IMR-90 (cell line): Measurements from ENCODE around the gene KLHL29. TPM values are rescaled to one million over a fixed set of nuclear protein-coding genes. Genes with fewer than 3 reads are reported as not detected.

Experiments
- ATAC-seq: fragments of 200-7000 bp; cut with Tn5 transposase; 2 replicates; pipeline ENCODE4 v1.9.1; 2020; ENCODE audit warnings: low read depth, mild to moderate bottlenecking, moderate library complexity
- BruUV-seq: library from RNA; stranded (reverse); fragments of 400-500 nt; replicated peaks from 2 replicates; lab custom pipeline; 2021; lab: Mats Ljungman, UMichigan
- CTCF ChIA-PET: fragments of 300-600 bp; formaldehyde crosslinking; extraction: SDS; loops from one replicate; lab custom pipeline; 2021; ENCODE audit warnings: antibody characterized with exemption; lab: Yijun Ruan, JAX
- POLR2A ChIA-PET: fragments of 300-600 bp; sonication (Branson Sonifier 250); formaldehyde crosslinking; loops from one replicate; lab custom pipeline; 2022; ENCODE audit warnings: antibody characterized with exemption; ENCODE audit not compliant: unreplicated experiment; lab: Charles Lee
- DNase-seq: peaks from one replicate; pipeline ENCODE4 v3.0.0; 2013
- H2AFZ ChIP-seq: replicated peaks from 2 replicates; pipeline ENCODE3; 2013; ENCODE audit warnings: low read length, mild to moderate bottlenecking; ENCODE audit not compliant: poor library complexity
- H2AK5ac ChIP-seq: 2 replicates; pipeline ENCODE4 v1.6.1; 2013; ENCODE audit warnings: low read depth, low read length, inconsistent platforms
- H2AK9ac ChIP-seq: replicated peaks from 2 replicates; pipeline ENCODE3; 2013; ENCODE audit warnings: mild to moderate bottlenecking, low read depth, low read length, moderate library complexity; ENCODE audit not compliant: poor library complexity
- H2BK120ac ChIP-seq: 2 replicates; pipeline ENCODE4 v1.6.1; 2013; ENCODE audit warnings: low read depth, low read length, inconsistent platforms
- H2BK15ac ChIP-seq: 3 replicates; pipeline ENCODE4 v1.6.1; 2013; ENCODE audit warnings: low read depth, low read length, inconsistent platforms
- H2BK20ac ChIP-seq: 2 replicates; pipeline ENCODE4 v1.6.1; 2013; ENCODE audit warnings: low read depth, mild to moderate bottlenecking, inconsistent platforms, low read length, moderate library complexity
- H2BK5ac ChIP-seq: 2 replicates; pipeline ENCODE4 v1.6.1; 2013; ENCODE audit warnings: mild to moderate bottlenecking, low read depth, low read length, inconsistent platforms; ENCODE audit not compliant: poor library complexity, severe bottlenecking
- H3K14ac ChIP-seq: replicated peaks from 2 replicates; pipeline ENCODE4 v1.6.1; 2013; ENCODE audit warnings: low read depth, low read length, inconsistent platforms
- H3K18ac ChIP-seq: 2 replicates; pipeline ENCODE4 v1.6.1; 2013; ENCODE audit warnings: low read depth, low read length, control low read depth
- H3K23ac ChIP-seq: 2 replicates; pipeline ENCODE4 v1.6.1; 2013; ENCODE audit warnings: low read depth, low read length, inconsistent platforms
- H3K27ac ChIP-seq: 2 replicates; pipeline ENCODE4 v1.5.1; 2013; ENCODE audit warnings: mild to moderate bottlenecking, control low read depth, low read length; ENCODE audit not compliant: insufficient read depth
- H3K27me3 ChIP-seq: 2 replicates; pipeline ENCODE4 v1.6.1; 2013; ENCODE audit warnings: low read length; ENCODE audit not compliant: control insufficient read depth, insufficient read depth
- H3K36me3 ChIP-seq: 2 replicates; pipeline ENCODE4 v1.6.1; 2013; ENCODE audit warnings: low read length, mixed read lengths; ENCODE audit not compliant: control insufficient read depth, insufficient read depth
- H3K4ac ChIP-seq: 2 replicates; pipeline ENCODE4 v1.6.1; 2013; ENCODE audit warnings: low read depth, low read length, inconsistent platforms
- H3K4me1 ChIP-seq: 2 replicates; pipeline ENCODE4 v1.6.1; 2013; ENCODE audit warnings: low read length, mixed read lengths; ENCODE audit not compliant: control insufficient read depth, insufficient read depth
- H3K4me2 ChIP-seq: 2 replicates; pipeline ENCODE4 v1.6.1; 2013; ENCODE audit warnings: low read depth, mild to moderate bottlenecking, control low read depth, low read length, moderate library complexity
- H3K4me3 ChIP-seq: 2 replicates; pipeline ENCODE4 v1.5.1; 2013; ENCODE audit warnings: low read depth, mild to moderate bottlenecking, control low read depth, low read length, moderate library complexity; ENCODE audit not compliant: insufficient read depth
- H3K56ac ChIP-seq: 2 replicates; pipeline ENCODE4 v1.6.1; 2013; ENCODE audit warnings: low read length, inconsistent platforms; ENCODE audit not compliant: insufficient read depth; ENCODE audit errors: extremely low read depth
- H3K79me1 ChIP-seq, 2 experiments: 2 replicates each; pipeline ENCODE4 v1.6.1; 2013; ENCODE audit warnings: low read length in 2 of 2, inconsistent platforms in 1 of 2, low read depth in 1 of 2
- H3K9ac ChIP-seq: 2 replicates; pipeline ENCODE4 v1.6.1; 2013; ENCODE audit warnings: low read depth, low read length, control low read depth
- H3K9me1 ChIP-seq: 2 replicates; pipeline ENCODE4 v1.6.1; 2013; ENCODE audit warnings: low read length, inconsistent platforms; ENCODE audit not compliant: insufficient read depth
- H3K9me3 ChIP-seq: 2 replicates; pipeline ENCODE4 v1.6.1; 2013; ENCODE audit warnings: low read length; ENCODE audit not compliant: control insufficient read depth, insufficient read depth
- H4K20me1 ChIP-seq: 2 replicates; pipeline ENCODE4 v1.6.1; 2013; ENCODE audit warnings: low read length, inconsistent platforms; ENCODE audit not compliant: insufficient read depth
- H4K5ac ChIP-seq: 2 replicates; pipeline ENCODE4 v1.6.1; 2013; ENCODE audit warnings: mild to moderate bottlenecking, low read depth, low read length, control low read depth
- H4K8ac ChIP-seq, 2 experiments: 2 replicates each; pipeline ENCODE4 v1.6.1; 2013; ENCODE audit warnings: low read depth in 2 of 2, low read length in 2 of 2, control low read depth in 1 of 2, inconsistent platforms in 1 of 2
- H4K91ac ChIP-seq: 2 replicates; pipeline ENCODE4 v1.6.1; 2013; ENCODE audit warnings: low read depth, low read length, inconsistent platforms; ENCODE audit not compliant: insufficient read depth
- BHLHE40 ChIP-seq: fragments of 150-350 bp; IDR thresholded peaks from 2 replicates; pipeline ENCODE4 v1.6.1; 2016; ENCODE audit warnings: mild to moderate bottlenecking, low read depth, low read length
- FOS ChIP-seq: fragments of 150-350 bp; IDR thresholded peaks from 2 replicates; pipeline ENCODE4 v1.6.1; 2016; ENCODE audit warnings: low read depth, low read length
- MAFK ChIP-seq: IDR thresholded peaks from 2 replicates; pipeline ENCODE4 v1.6.1; 2012; ENCODE audit warnings: low read depth, low read length, improper control_type of control experiment
- RFX5 ChIP-seq: IDR thresholded peaks from 2 replicates; pipeline ENCODE4 v1.8.0; 2012; ENCODE audit warnings: low read depth, mild to moderate bottlenecking, low read length, moderate library complexity
- WGBS, 2 experiments: methylation state at CpG; one replicate each; pipeline versions ENCODE4 v1.1.5 to v1.1.7; 2013; ENCODE audit warnings: missing lambda C conversion rate in 2 of 2; ENCODE audit not compliant: insufficient read length in 1 of 2; ENCODE audit errors: extremely low coverage in 2 of 2; 5-methylcytosine and 5-hydroxymethylcytosine counted together
- dilution Hi-C: fragments of 300-500 bp; cut with HindIII; formaldehyde crosslinking; loops from one replicate; pipeline ENCODE4 v1.14.3; 2018; ENCODE audit warnings: low sequenced_read_pairs; ENCODE audit not compliant: unreplicated experiment
- in situ Hi-C: fragments of 300-500 bp; cut with MboI; formaldehyde crosslinking; loops from 3 replicates; pipeline ENCODE4 v1.14.3; 2019; ENCODE audit warnings: low sequenced_read_pairs, inconsistent platforms, mixed read lengths
- intact Hi-C: fragments of 100-400 bp; cut with micrococcal nuclease; formaldehyde crosslinking; loops from 2 replicates; pipeline ENCODE4 v1.10.0; 2022
- polyA plus RNA-seq, 3 experiments: library from polyadenylated mRNA; depleted of rRNA; stranded (reverse); fragments of >200 nt; gene quantifications; 2 replicates each; pipeline ENCODE4 v1.2.3, GENCODE V29; 2012; ENCODE audit warnings: low replicate concordance in 1 of 3
- total RNA-seq: library from RNA; depleted of rRNA; stranded (reverse); fragments of >200 nt; gene quantifications from 2 replicates; pipeline ENCODE4 v1.2.3, GENCODE V29; 2012

Gene KLHL29
- total and polyA plus RNA-seq, 2 of the 4 experiments (the other 2 are of a cell fraction) = 2.0 to 8.0 TPM

GRCh38 chr2:23561544-23561943 lies 176.6 kb downstream of the KLHL29 start:
- peaks cover 7% of the 10 kb centered on the region for H3K9me1 ChIP-seq
- H3K9ac ChIP-seq = no peak overlapping the region
- H2AFZ ChIP-seq = no peak overlapping the region
- CTCF ChIA-PET = no interaction called here
- H2AK9ac ChIP-seq = no peak overlapping the region
- in situ Hi-C loops (no loop called here), intact Hi-C loops (no loop called here), dilution Hi-C loops (no loop called here)
- H2BK5ac ChIP-seq = no peak overlapping the region
- no peak overlapping the region for H3K4me2 ChIP-seq
- ATAC-seq = no peak
- POLR2A ChIA-PET = no interaction called here
- no peak overlapping the region for H3K23ac ChIP-seq
- peaks cover 3% of the 10 kb centered on the region; the same call in 1 of the 2 replicates for H4K20me1 ChIP-seq
- H3K27ac ChIP-seq = no peak overlapping the region
- no peak for DNase-seq
- H3K79me1 ChIP-seq = peaks cover 3 to 4% of the 10 kb centered on the region in 2 experiments; a peak in 3 of 4 replicates
- no peaks in the 10 kb centered on the region for H3K9me3 ChIP-seq
- H3K18ac ChIP-seq = no peak overlapping the region
- no peak overlapping the region for H4K5ac ChIP-seq
- no peak overlapping the region for H3K14ac ChIP-seq
- no peak overlapping the region for H4K8ac ChIP-seq
- H3K4me3 ChIP-seq = no peak overlapping the region
- BruUV-seq = no TSS peak
- H2BK120ac ChIP-seq = no peak overlapping the region
- H2AK5ac ChIP-seq = no peak overlapping the region
- no peak overlapping the region for H3K4ac ChIP-seq
- H2BK15ac ChIP-seq = no peak overlapping the region
- no CpG with 5 or more reads among the region's 9 CpGs for WGBS, 2 experiments
- no peak overlapping the region for H4K91ac ChIP-seq
- peaks cover 16% of the 10 kb centered on the region; the same call in 1 of the 2 replicates for H3K4me1 ChIP-seq
- no peaks in the 10 kb centered on the region for H3K27me3 ChIP-seq
- peaks cover 3% of the 10 kb centered on the region for H3K36me3 ChIP-seq
- TF ChIP-seq RFX5 = no peak
- TF ChIP-seq MAFK = no peak
- no peak for TF ChIP-seq BHLHE40
- TF ChIP-seq FOS = no peak
- no peak overlapping the region for H2BK20ac ChIP-seq
- no peak overlapping the region for H3K56ac ChIP-seq
